ENCODE results near the gene CTNNA3.

Gene CTNNA3

GRCh38 chr10:65864036-65864435 lies 1832.0 kb downstream of the CTNNA3 start:
- DNase-seq, result no peak

All from CD4-positive, alpha-beta T cell treated with Interleukin-1 beta for 1 hour (primary cell).